ENCODE measurements around the gene GMFB. TPM values are rescaled to one million over a fixed set of nuclear protein-coding genes. Genes with fewer than 3 reads are reported as not detected.
"Not testable (repeated sequence)": the region's sequence is repeated elsewhere in the genome, so short reads cannot be mapped to it uniquely, and the experiment has no call there.

GMFB gene
- polyA plus RNA-seq, 1 experiment, result 49.2 TPM

DNA sequence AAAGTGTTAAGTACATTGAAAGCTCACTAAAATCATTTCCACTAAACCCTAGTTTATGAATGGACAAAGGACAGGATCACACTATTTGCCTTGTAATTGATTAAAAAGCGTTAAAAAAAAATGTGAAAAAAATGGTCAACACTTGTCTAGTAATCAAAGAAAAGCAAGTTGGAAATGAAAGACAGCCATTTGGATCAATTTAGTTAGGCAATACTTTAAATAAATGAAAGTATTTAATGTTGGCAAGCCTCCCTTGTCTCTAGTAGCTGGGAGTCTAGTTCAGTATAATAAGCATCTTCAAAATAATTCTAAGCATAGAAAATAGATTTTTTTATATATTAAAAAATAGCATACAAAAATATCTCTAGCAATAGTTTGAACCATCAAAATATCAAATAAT is 33.4 kb downstream of the GMFB start:
- ChIA-PET CTCF (interaction anchor here (0.6 to 0.7 kb wide), 2 partner anchors 19 to 58 kb away, joined by 3 to 5 read pairs; partner anchors contain the start of gene CDKN3), POLR2A (no interaction called here)
- DNase-seq (ENCODE audit: low read depth, low spot score), result no peak
- TF ChIP-seq, protein P1, sequence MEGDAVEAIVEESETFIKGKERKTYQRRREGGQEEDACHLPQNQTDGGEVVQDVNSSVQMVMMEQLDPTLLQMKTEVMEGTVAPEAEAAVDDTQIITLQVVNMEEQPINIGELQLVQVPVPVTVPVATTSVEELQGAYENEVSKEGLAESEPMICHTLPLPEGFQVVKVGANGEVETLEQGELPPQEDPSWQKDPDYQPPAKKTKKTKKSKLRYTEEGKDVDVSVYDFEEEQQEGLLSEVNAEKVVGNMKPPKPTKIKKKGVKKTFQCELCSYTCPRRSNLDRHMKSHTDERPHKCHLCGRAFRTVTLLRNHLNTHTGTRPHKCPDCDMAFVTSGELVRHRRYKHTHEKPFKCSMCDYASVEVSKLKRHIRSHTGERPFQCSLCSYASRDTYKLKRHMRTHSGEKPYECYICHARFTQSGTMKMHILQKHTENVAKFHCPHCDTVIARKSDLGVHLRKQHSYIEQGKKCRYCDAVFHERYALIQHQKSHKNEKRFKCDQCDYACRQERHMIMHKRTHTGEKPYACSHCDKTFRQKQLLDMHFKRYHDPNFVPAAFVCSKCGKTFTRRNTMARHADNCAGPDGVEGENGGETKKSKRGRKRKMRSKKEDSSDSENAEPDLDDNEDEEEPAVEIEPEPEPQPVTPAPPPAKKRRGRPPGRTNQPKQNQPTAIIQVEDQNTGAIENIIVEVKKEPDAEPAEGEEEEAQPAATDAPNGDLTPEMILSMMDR (IDR thresholded peaks at IDR 0.05; ENCODE audit: low read depth, low read length), result no peak
- H3K9me3 ChIP-seq (ENCODE audit: control insufficient read depth, insufficient read depth, low read length), result peaks cover 8% of the 10 kb centered on the region
- H3K27ac ChIP-seq (ENCODE audit: low read depth, low read length), result no peak overlapping the region
- no peak overlapping the region for H3K4me3 ChIP-seq (ENCODE audit: low read depth, low read length)
- no peaks in the 10 kb centered on the region for H3K27me3 ChIP-seq (ENCODE audit: control insufficient read depth, insufficient read depth, low read length)

GRCh38 chr14:54453990-54454389 is 34.8 kb downstream of the GMFB start:
- DNase-seq (ENCODE audit: low read depth, low spot score), result not testable (repeated sequence)
- CTCF ChIA-PET, result interaction anchor here (1.1 kb wide), 1 partner anchor 12 kb away, joined by 3 read pairs; no protein-coding TSS in a partner anchor

DNA sequence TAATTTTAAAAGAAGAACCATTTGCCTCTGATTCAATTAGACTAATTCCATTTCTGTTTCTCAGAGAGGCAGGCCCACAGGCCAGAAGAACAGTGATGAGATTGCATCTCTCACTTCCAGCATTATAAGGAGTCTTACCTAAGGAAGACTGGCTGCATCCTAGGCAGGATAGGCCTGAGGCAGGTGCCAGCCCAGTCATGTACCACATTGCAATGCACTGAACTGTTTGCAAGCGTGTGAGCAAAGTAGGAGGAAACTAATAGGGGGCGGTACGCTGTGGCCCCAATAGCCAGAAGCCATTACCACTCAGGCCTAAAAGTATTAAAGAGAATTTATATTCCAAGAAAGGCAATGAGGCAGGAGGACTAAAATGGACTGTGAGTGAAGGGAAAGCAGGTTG is 35.5 kb downstream of the GMFB start:
- no peak for DNase-seq (ENCODE audit: low read depth, low spot score)
- POLR2A ChIA-PET, result no interaction called here
- TF ChIP-seq, protein P1 (IDR thresholded peaks at IDR 0.05; ENCODE audit: low read depth, low read length), result no peak
- H3K27me3 ChIP-seq (ENCODE audit: control insufficient read depth, insufficient read depth, low read length), result no peaks in the 10 kb centered on the region
- H3K4me3 ChIP-seq (ENCODE audit: low read depth, low read length), result no peak overlapping the region
- no peaks in the 10 kb centered on the region for H3K9me3 ChIP-seq (ENCODE audit: control insufficient read depth, insufficient read depth, low read length)
- no peak overlapping the region for H3K27ac ChIP-seq (ENCODE audit: low read depth, low read length)
- CTCF ChIA-PET, result no interaction called here

More at GRCh38 chr14:54453990-54454389, 34.8 kb downstream of the GMFB start:
- H3K27ac ChIP-seq (ENCODE audit: low read depth, low read length); POLR2A ChIA-PET; H3K9me3 ChIP-seq (ENCODE audit: control insufficient read depth, insufficient read depth, low read length); H3K4me3 ChIP-seq (ENCODE audit: low read depth, low read length); H3K27me3 ChIP-seq (ENCODE audit: control insufficient read depth, insufficient read depth, low read length): not testable (repeated sequence)

DNA sequence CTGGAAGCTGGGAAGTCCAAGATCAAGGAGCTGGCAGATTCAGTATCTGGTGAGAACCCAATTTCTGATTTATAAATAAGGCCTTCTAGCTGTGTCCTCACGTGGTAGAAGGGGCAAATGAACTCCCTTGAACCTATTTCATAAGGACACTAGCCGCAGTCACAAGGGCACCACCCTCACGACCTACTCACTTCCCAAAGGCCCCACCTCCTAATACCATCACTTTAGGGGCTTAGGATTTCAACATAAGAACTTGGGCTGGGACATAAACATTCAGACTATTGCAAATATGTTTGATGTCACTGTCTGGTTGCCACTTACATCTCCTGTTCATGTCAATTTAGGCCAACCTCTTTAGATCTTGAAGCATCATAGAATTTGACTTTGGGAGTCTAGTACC is 36.8 kb downstream of the GMFB start:
- H3K27ac ChIP-seq (ENCODE audit: low read depth, low read length), result no peak overlapping the region
- ChIA-PET CTCF (interaction anchor here (2.5 kb wide), 1 partner anchor 11 kb away, joined by 16 read pairs; the partner anchor contains the start of gene CNIH1), POLR2A (interaction anchor here (0.7 kb wide), 1 partner anchor 20 kb away, joined by 9 read pairs; no protein-coding TSS in a partner anchor)
- H3K4me3 ChIP-seq (ENCODE audit: low read depth, low read length), result no peak overlapping the region
- H3K9me3 ChIP-seq (ENCODE audit: control insufficient read depth, insufficient read depth, low read length), result no peaks in the 10 kb centered on the region
- no peak for DNase-seq (ENCODE audit: low read depth, low spot score)
- TF ChIP-seq, protein P1 (IDR thresholded peaks at IDR 0.05; ENCODE audit: low read depth, low read length), result no peak
- H3K27me3 ChIP-seq (ENCODE audit: control insufficient read depth, insufficient read depth, low read length), result no peaks in the 10 kb centered on the region

GRCh38 chr14:54451121-54451601 is 37.6 kb downstream of the GMFB start:
- TF ChIP-seq, protein P1 (IDR thresholded peaks at IDR 0.05; ENCODE audit: low read depth, low read length), result no peak
- ChIA-PET POLR2A (interaction anchor here (0.7 kb wide), 1 partner anchor 10 kb away, joined by 3 read pairs; no protein-coding TSS in a partner anchor), CTCF (interaction anchor here (0.7 to 2.5 kb wide), 2 partner anchors 8 to 10 kb away, joined by 4 to 16 read pairs; partner anchors contain the start of gene CNIH1)
- Histone ChIP-seq H3K27ac (ENCODE audit: low read depth, low read length) (no peak overlapping the region), H3K9me3 (ENCODE audit: control insufficient read depth, insufficient read depth, low read length) (no peaks in the 10 kb centered on the region), H3K4me3 (ENCODE audit: low read depth, low read length) (no peak overlapping the region), H3K27me3 (ENCODE audit: control insufficient read depth, insufficient read depth, low read length) (no peaks in the 10 kb centered on the region)
- DNase-seq (ENCODE audit: low read depth, low spot score), result no peak

Data from AG04450 (cell line).